ENCODE data around the gene VN1R2.
"Not testable (repeated sequence)": the region's sequence is repeated elsewhere in the genome, so short reads cannot be mapped to it uniquely, and the experiment has no call there.

Gene VN1R2

GRCh38 chr19:53285087-53285486 is 27.0 kb downstream of the VN1R2 start:
- H3K4me1 ChIP-seq = no peaks in the 10 kb centered on the region
- H3K27me3 ChIP-seq = no peaks in the 10 kb centered on the region
- no peaks in the 10 kb centered on the region for H3K36me3 ChIP-seq
- H3K4me3 ChIP-seq (ENCODE audit: low read depth, low read length) = no peak overlapping the region
- no peak for DNase-seq
- TF ChIP-seq CTCF (IDR thresholded peaks at IDR 0.05; ENCODE audit: low read depth, low read length) = no peak
- no peaks in the 10 kb centered on the region for H3K9me3 ChIP-seq

DNA sequence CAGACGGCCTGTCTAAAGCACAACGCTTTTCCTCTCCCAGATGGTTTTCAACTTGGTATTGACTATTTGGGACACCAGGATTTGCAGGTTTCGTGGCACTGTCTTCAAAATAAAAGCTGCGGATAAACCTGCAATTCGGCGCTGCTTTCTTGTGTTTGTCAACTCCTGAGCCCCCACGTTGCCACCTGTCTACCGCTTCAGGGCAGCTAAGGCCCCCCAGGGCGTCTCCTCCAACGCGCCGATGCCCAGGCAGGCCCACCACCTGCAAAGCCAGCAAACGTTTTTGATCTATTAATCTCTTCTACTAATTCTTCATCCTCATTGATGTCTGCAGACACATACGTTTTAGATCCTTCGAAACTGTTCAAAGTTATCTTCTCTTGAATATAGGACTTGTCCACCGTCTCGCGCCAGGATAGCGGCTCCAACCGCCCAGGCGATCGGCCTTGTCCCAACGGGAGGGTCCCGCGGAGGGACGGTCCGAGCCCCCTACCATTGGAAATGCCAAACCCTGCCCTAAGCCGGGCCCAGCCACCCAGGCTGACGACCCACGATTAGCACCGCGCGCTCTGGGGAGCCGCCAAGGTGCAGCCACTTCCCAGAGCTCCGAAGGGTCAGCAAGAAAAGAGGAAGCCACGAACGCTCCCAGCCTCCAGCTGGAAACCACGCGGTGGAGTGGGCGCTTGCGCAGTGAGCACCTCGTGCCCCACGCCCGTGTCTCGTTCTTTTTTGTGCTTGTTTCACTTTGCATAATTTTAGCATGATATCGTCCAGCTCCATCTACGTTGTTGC is 32.9 kb downstream of the VN1R2 start:
- no peak for TF ChIP-seq CTCF (IDR thresholded peaks at IDR 0.05; ENCODE audit: low read depth, low read length)
- Histone ChIP-seq H3K4me1 (no peaks in the 10 kb centered on the region), H3K4me3 (ENCODE audit: low read depth, low read length) (no peak overlapping the region), H3K9me3 (no peaks in the 10 kb centered on the region; the same call in 1 of the 2 replicates), H3K36me3 (no peaks in the 10 kb centered on the region), H3K27me3 (no peaks in the 10 kb centered on the region)
- DNase-seq = no peak

GRCh38 chr19:53294786-53295441 is 36.8 kb downstream of the VN1R2 start:
- H3K4me1 ChIP-seq = no peaks in the 10 kb centered on the region
- no peaks in the 10 kb centered on the region for H3K36me3 ChIP-seq
- TF ChIP-seq CTCF (IDR thresholded peaks at IDR 0.05; ENCODE audit: low read depth, low read length) = no peak
- no peak overlapping the region for H3K4me3 ChIP-seq (ENCODE audit: low read depth, low read length)
- H3K9me3 ChIP-seq = no peaks in the 10 kb centered on the region; the same call in 1 of the 2 replicates
- DNase-seq = no peak
- no peaks in the 10 kb centered on the region for H3K27me3 ChIP-seq

- not testable (repeated sequence) for H3K27me3 ChIP-seq; DNase-seq; H3K9me3 ChIP-seq; H3K4me1 ChIP-seq; H3K36me3 ChIP-seq; H3K4me3 ChIP-seq (ENCODE audit: low read depth, low read length)
Measured at GRCh38 chr19:53301341-53301740, 43.2 kb downstream of the VN1R2 start.

DNA sequence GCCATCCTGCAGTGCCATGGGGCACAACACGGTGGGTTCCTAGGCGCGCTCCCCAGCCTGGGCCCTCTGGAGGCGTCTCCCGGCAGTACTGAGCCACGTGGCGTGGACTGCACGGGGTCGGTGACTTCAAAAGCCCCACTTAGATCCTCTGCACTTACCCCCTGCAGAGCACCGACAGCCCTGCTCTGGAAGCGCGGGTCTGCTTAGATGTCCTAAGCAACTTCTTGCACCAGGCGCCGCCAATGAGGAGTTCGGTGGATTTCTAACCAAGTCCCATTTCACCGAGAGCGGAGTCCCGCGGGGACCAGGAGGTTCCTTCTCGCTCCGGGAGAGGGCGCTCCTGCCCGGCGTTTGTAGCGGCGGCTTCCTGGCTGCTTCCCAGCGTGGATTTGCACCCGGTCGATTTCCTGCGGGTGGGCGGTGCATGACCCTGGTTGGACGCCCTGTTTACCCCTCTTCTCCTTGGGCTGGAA is 50.3 kb downstream of the VN1R2 start:
- TF ChIP-seq CTCF (IDR thresholded peaks at IDR 0.05; ENCODE audit: low read depth, low read length) = peak; percentile 57
- Histone ChIP-seq H3K36me3 (no peaks in the 10 kb centered on the region), H3K4me3 (ENCODE audit: low read depth, low read length) (no peak overlapping the region), H3K4me1 (no peaks in the 10 kb centered on the region), H3K27me3 (peaks cover 9% of the 10 kb centered on the region), H3K9me3 (no peaks in the 10 kb centered on the region; the same call in 1 of the 2 replicates)
- DNase-seq = peak; percentile 51
